KMS-11 (cell line): ENCODE results near the gene RYR2.

Experiments
- H2AFZ ChIP-seq: fragments of 200-600 bp; sonication (generic); 2 replicates; pipeline ENCODE4 v1.6.1; 2016; ENCODE audit warnings: antibody characterized with exemption, mixed run types, low read depth
- H3K27ac ChIP-seq: fragments of 200-600 bp; sonication (generic); 2 replicates; pipeline ENCODE4 v1.6.1; 2016; ENCODE audit warnings: mild to moderate bottlenecking, mixed run types
- H3K27me3 ChIP-seq: fragments of 200-600 bp; sonication (generic); 2 replicates; pipeline ENCODE4 v1.6.1; 2017; ENCODE audit warnings: mild to moderate bottlenecking, low read depth, mixed run types, moderate library complexity; ENCODE audit not compliant: insufficient read depth
- H3K36me3 ChIP-seq: fragments of 200-600 bp; sonication (generic); 2 replicates; pipeline ENCODE4 v1.6.1; 2017; ENCODE audit warnings: mild to moderate bottlenecking, mixed run types; ENCODE audit not compliant: insufficient read depth
- H3K4me1 ChIP-seq: fragments of 200-600 bp; sonication (generic); 2 replicates; pipeline ENCODE4 v1.6.1; 2016; ENCODE audit warnings: mild to moderate bottlenecking, low read depth, mixed run types; ENCODE audit not compliant: poor library complexity, severe bottlenecking
- H3K4me2 ChIP-seq: fragments of 200-600 bp; sonication (generic); 2 replicates; pipeline ENCODE4 v1.7.0; 2016; ENCODE audit warnings: mild to moderate bottlenecking, mixed run types
- H3K4me3 ChIP-seq: fragments of 200-600 bp; sonication (generic); IDR thresholded peaks from 2 replicates; pipeline ENCODE4 v1.6.1; 2017; ENCODE audit warnings: low read depth, low read length, mixed read lengths; ENCODE audit not compliant: insufficient read depth
- H3K79me2 ChIP-seq: fragments of 200-600 bp; sonication (generic); 2 replicates; pipeline ENCODE4 v1.6.1; 2016; ENCODE audit warnings: low read depth, mixed run types; ENCODE audit not compliant: insufficient read depth
- H3K9ac ChIP-seq: fragments of 200-600 bp; sonication (generic); 2 replicates; pipeline ENCODE4 v1.6.1; 2016; ENCODE audit warnings: mild to moderate bottlenecking, mixed run types
- H4K20me1 ChIP-seq: fragments of 200-600 bp; sonication (generic); 2 replicates; pipeline ENCODE4 v1.6.1; 2016; ENCODE audit warnings: mild to moderate bottlenecking, mixed run types; ENCODE audit not compliant: insufficient read depth
- CTCF ChIP-seq: fragments of 200-600 bp; sonication (generic); conservative IDR thresholded peaks from 2 replicates; pipeline ENCODE4 v1.6.1; 2017; ENCODE audit warnings: low read depth, mild to moderate bottlenecking, antibody characterized with exemption, low read length, moderate library complexity, mixed read lengths

RYR2 gene

GRCh38 chr1:237578540-237578939, 536.6 kb downstream of the RYR2 start:
- H3K4me3 ChIP-seq, result no peak overlapping the region
- H4K20me1 ChIP-seq, result no peaks in the 10 kb centered on the region
- no peak overlapping the region for H3K4me2 ChIP-seq
- TF ChIP-seq CTCF, result no peak
- H2AFZ ChIP-seq, result no peak overlapping the region
- no peaks in the 10 kb centered on the region for H3K27me3 ChIP-seq
- no peaks in the 10 kb centered on the region for H3K36me3 ChIP-seq
- H3K4me1 ChIP-seq, result no peaks in the 10 kb centered on the region
- no peak overlapping the region for H3K27ac ChIP-seq
- no peaks in the 10 kb centered on the region for H3K79me2 ChIP-seq
- H3K9ac ChIP-seq, result no peak overlapping the region

- no peak overlapping the region for H3K4me3 ChIP-seq
- no peaks in the 10 kb centered on the region for H3K36me3 ChIP-seq
- no peaks in the 10 kb centered on the region for H3K4me1 ChIP-seq
- H3K27ac ChIP-seq, result no peak overlapping the region
- TF ChIP-seq CTCF, result no peak
- no peaks in the 10 kb centered on the region for H4K20me1 ChIP-seq
- no peaks in the 10 kb centered on the region for H3K79me2 ChIP-seq
- H3K4me2 ChIP-seq, result no peak overlapping the region
- H3K9ac ChIP-seq, result no peak overlapping the region
- no peak overlapping the region for H2AFZ ChIP-seq
- no peaks in the 10 kb centered on the region for H3K27me3 ChIP-seq
Observed at GRCh38 chr1:237580726-237581125, 538.7 kb downstream of the RYR2 start.

- TF ChIP-seq CTCF, result no peak
- Histone ChIP-seq H3K4me3 (no peak overlapping the region), H3K27me3 (no peaks in the 10 kb centered on the region)
Observed at GRCh38 chr1:237583270-237583669, 541.3 kb downstream of the RYR2 start.

GRCh38 chr1:237583756-237584155, 541.8 kb downstream of the RYR2 start:
- Histone ChIP-seq H3K9ac (no peak overlapping the region), H3K27ac (no peak overlapping the region), H3K79me2 (no peaks in the 10 kb centered on the region), H4K20me1 (no peaks in the 10 kb centered on the region), H3K4me3 (no peak overlapping the region), H3K4me1 (no peaks in the 10 kb centered on the region), H3K4me2 (no peak overlapping the region), H3K27me3 (no peaks in the 10 kb centered on the region), H2AFZ (no peak overlapping the region), H3K36me3 (no peaks in the 10 kb centered on the region)
- no peak for TF ChIP-seq CTCF

More at GRCh38 chr1:237583270-237583669, 541.3 kb downstream of the RYR2 start:
- Histone ChIP-seq H3K36me3 (no peaks in the 10 kb centered on the region), H2AFZ (no peak overlapping the region), H3K27ac (no peak overlapping the region), H3K4me1 (no peaks in the 10 kb centered on the region), H4K20me1 (no peaks in the 10 kb centered on the region), H3K4me2 (no peak overlapping the region), H3K9ac (no peak overlapping the region), H3K79me2 (no peaks in the 10 kb centered on the region)
